Mesothelial cell of epicardium (in vitro differentiated cells): ENCODE results near the gene TECPR2. TPM values are rescaled to one million over a fixed set of nuclear protein-coding genes. Genes with fewer than 3 reads are reported as not detected.

ENCODE experiments used
- DNase-seq, 2 experiments: peaks; one replicate each; pipeline ENCODE4 v3.0.0; 2021; ENCODE audit warnings: low spot score in 2 of 2; ENCODE audit not compliant: unreplicated experiment in 2 of 2
- H3K27ac Mint-ChIP-seq: 2 replicates; pipeline ENCODE4 v1.8.0; 2021; ENCODE audit warnings: mixed read lengths
- H3K27me3 Mint-ChIP-seq: 2 replicates; pipeline ENCODE4 v1.8.0; 2021; ENCODE audit warnings: low read depth, mixed read lengths
- H3K36me3 Mint-ChIP-seq: 2 replicates; pipeline ENCODE4 v1.8.0; 2021; ENCODE audit warnings: mixed read lengths
- H3K4me1 Mint-ChIP-seq: 2 replicates; pipeline ENCODE4 v1.8.0; 2021; ENCODE audit warnings: mixed read lengths
- H3K4me3 Mint-ChIP-seq: 2 replicates; pipeline ENCODE4 v1.8.0; 2021; ENCODE audit warnings: mild to moderate bottlenecking, moderate library complexity, mixed read lengths
- H3K9me3 Mint-ChIP-seq: 2 replicates; pipeline ENCODE4 v1.8.0; 2021; ENCODE audit warnings: mixed read lengths
- CTCF ChIP-seq: fragments of 200-600 bp; sonication (generic); IDR thresholded peaks from one replicate; pipeline ENCODE4 v1.5.0; 2021; ENCODE audit warnings: antibody characterized with exemption; ENCODE audit not compliant: unreplicated experiment
- total RNA-seq: library from RNA; stranded (reverse); gene quantifications from 3 replicates; pipeline ENCODE4 v1.2.1, GENCODE V29; 2021

The TECPR2 gene
- total RNA-seq, 1 donor from 2014 or later: 30.0 TPM

DNA sequence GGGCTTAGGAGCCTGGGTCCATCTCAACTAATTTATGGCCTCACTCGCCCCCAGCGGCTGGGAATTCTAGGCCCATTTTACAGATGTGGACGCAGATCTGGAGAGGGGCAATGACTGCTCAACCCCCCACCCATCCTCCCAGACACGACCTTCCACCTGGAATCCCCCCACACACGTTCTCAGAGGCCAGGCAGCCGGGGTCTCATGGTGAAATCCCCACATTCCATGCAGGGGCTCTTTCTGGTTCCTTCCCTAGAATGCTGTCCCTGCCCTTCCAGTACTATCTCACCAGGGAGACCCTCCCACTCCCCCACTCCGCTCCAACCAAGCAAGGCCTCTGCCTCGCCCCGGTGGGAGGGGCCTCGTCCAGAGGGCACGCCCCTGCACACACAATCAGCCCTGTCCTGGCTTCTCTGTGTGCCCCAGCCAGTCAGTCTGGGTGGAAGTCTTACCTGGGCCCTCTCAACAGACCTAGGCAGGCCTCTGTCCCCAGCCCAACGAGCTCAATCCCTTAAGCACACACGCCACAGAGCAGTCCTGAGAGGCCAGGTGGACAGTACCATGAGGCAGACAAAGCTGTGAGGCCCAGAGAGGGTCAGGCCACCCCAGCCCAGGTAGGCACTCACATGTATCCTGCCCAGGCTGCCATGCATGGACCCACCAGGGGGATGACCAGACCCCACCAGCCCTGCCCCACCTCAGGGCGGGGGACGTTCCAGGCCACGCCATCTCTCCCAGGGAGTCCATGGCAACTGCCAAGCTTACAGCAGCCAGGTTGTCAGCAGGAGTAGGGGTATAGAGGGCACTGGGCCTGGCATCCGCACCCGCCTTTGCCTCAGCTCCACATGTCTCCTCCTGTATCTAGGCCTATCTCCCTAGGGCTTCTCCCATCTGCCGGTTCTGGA lies 148.1 kb downstream of the TECPR2 start:
- H3K27ac Mint-ChIP-seq: peak overlapping the region; percentile 68
- H3K36me3 Mint-ChIP-seq: peaks cover 4% of the 10 kb centered on the region
- H3K27me3 Mint-ChIP-seq: no peaks in the 10 kb centered on the region
- H3K4me3 Mint-ChIP-seq: peak overlapping the region; percentile 77
- H3K9me3 Mint-ChIP-seq: no peaks in the 10 kb centered on the region
- peak in 1 of 2 experiments; percentile 67 for DNase-seq
- peaks cover 14% of the 10 kb centered on the region for H3K4me1 Mint-ChIP-seq
- no peak for TF ChIP-seq CTCF

- Mint-ChIP-seq H3K27me3 (no peaks in the 10 kb centered on the region), H3K27ac (no peak overlapping the region), H3K4me3 (peak overlapping the region; percentile 42), H3K9me3 (no peaks in the 10 kb centered on the region), H3K4me1 (peaks cover 17% of the 10 kb centered on the region), H3K36me3 (peaks cover 4% of the 10 kb centered on the region)
- no peak for DNase-seq
- no peak for TF ChIP-seq CTCF
These were observed 148.8 kb downstream of the TECPR2 start for GRCh38 chr14:102511538-102511937.

- H3K9me3 Mint-ChIP-seq: no peaks in the 10 kb centered on the region
- H3K27me3 Mint-ChIP-seq: no peaks in the 10 kb centered on the region
- no peak for DNase-seq
- no peak for TF ChIP-seq CTCF
- H3K27ac Mint-ChIP-seq: no peak overlapping the region
- H3K4me3 Mint-ChIP-seq: no peak overlapping the region
- H3K36me3 Mint-ChIP-seq: peaks cover 2% of the 10 kb centered on the region
- peaks cover 17% of the 10 kb centered on the region for H3K4me1 Mint-ChIP-seq
These were observed 150.1 kb downstream of the TECPR2 start for GRCh38 chr14:102512793-102513300.

DNA sequence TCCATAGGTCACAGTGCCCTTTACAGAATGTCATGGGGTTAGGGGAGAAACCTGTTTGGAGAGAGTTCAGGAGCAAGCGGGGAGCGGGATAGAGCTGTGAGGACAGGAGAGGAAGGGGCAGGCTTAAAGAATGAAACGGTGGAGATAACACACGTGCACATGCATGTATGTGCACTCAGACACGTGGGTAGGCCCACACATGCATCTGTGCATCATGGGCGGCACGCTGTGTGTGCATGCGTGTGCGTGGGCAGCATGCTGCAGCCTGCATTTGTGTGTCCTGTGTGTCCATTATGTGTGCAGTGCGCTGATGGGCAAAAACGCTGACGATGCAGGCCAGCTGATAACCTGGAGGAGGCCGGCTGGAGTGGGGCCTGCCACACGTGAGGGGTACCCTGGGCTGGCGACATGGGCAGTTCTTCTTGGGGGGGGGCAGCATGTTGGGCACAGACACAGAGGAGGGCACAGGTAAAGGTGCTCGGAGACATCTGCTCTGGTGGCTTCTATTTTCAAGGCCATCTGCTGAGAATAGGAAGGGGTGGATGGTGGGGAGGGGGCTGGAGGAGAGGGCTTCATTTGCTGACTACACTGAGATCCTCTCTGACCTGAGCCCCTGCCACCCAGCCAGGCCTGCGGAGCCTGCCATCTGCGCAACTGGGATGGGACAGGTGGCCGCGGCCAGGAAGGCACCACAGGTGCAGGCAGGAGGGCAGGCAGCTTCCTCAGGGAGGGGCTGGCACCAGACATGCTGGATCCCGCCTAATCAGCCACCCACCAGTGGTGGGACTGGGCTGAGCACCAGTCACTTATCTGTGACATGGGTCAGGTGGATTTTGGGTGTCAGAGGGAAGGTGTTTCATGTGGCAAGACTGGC lies 151.4 kb downstream of the TECPR2 start:
- no peak overlapping the region for H3K4me3 Mint-ChIP-seq
- no peak for TF ChIP-seq CTCF
- H3K4me1 Mint-ChIP-seq: peaks cover 8% of the 10 kb centered on the region
- H3K27me3 Mint-ChIP-seq: no peaks in the 10 kb centered on the region
- H3K27ac Mint-ChIP-seq: no peak overlapping the region
- H3K9me3 Mint-ChIP-seq: no peaks in the 10 kb centered on the region
- H3K36me3 Mint-ChIP-seq: no peaks in the 10 kb centered on the region
- no peak for DNase-seq

DNA sequence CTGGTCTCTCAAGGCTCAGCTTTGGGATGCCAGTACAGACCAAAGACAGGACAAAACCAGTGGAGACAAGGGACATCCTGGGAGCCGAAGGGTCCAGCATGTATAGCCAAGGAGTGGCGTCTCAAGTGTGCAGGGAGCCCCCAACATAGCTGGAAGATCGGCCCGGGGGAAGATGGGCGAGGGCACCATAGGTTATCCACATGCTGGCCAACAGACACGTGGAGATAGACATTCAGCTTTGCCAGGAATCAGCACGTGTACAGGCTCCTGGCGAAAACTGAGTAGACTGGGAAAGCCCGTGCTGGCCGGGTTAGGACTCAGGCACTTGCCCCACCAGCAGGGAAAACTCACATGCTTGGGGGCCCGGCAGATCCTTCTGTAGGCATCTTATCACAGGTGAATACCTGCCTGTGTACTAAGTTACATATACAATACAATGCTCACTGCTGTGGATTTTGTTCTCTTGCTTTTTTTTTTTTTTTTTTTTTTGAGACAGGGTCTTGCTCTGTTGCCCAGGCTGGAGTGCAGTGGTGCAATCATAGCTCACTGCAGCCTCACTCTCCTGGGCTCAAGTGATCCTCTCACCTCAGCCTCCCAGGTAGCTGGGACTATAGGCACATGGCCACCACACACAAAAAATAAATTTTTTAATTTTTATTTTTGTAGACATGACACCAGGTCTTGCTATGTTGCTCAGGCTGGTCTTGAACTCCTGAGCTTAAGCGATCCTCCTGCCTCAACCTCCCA lies 152.4 kb downstream of the TECPR2 start:
- Mint-ChIP-seq H3K9me3 (no peaks in the 10 kb centered on the region), H3K27me3 (no peaks in the 10 kb centered on the region), H3K4me3 (no peak overlapping the region)

More for the DNA sequence above, 152.4 kb downstream of the TECPR2 start:
- DNase-seq: no peak
- TF ChIP-seq CTCF: no peak
- no peak overlapping the region for H3K27ac Mint-ChIP-seq
- no peaks in the 10 kb centered on the region for H3K36me3 Mint-ChIP-seq
- H3K4me1 Mint-ChIP-seq: peaks cover 8% of the 10 kb centered on the region
